GM19372 (cell line): ENCODE measurements around the gene HEBP1.

ENCODE experiments used
- ATAC-seq: cut with Tn5 transposase; IDR thresholded peaks from one replicate; pipeline ENCODE4 v1.9.1; 2021; ENCODE audit warnings: mild to moderate bottlenecking, low read depth, moderate library complexity; ENCODE audit not compliant: unreplicated experiment

The HEBP1 gene

GRCh38 chr12:12992418-12993130 is 7.5 kb downstream of the HEBP1 start:
- ATAC-seq = no peak

- ATAC-seq = no peak
Measured at GRCh38 chr12:12990700-12991468, 9.2 kb downstream of the HEBP1 start.

- no peak for ATAC-seq
Measured at GRCh38 chr12:12987421-12987820, 12.6 kb downstream of the HEBP1 start.

- no peak for ATAC-seq
Measured at GRCh38 chr12:12986775-12987331, 13.2 kb downstream of the HEBP1 start.

- ATAC-seq = no peak
Measured at GRCh38 chr12:12985817-12986408, 14.2 kb downstream of the HEBP1 start.

GRCh38 chr12:12984149-12984548 is 15.9 kb downstream of the HEBP1 start:
- no peak for ATAC-seq

GRCh38 chr12:12983420-12984035 is 16.5 kb downstream of the HEBP1 start:
- no peak for ATAC-seq

GRCh38 chr12:12982331-12982730 is 17.7 kb downstream of the HEBP1 start:
- no peak for ATAC-seq

- ATAC-seq = no peak
Measured at GRCh38 chr12:12979731-12980259, 20.3 kb downstream of the HEBP1 start.

- ATAC-seq = no peak
Measured at GRCh38 chr12:12979126-12979525, 20.9 kb downstream of the HEBP1 start.

GRCh38 chr12:12977231-12977630 is 22.8 kb downstream of the HEBP1 start:
- ATAC-seq = no peak

GRCh38 chr12:12976366-12976765 is 23.7 kb downstream of the HEBP1 start:
- no peak for ATAC-seq

GRCh38 chr12:12975322-12976077 is 24.6 kb downstream of the HEBP1 start:
- no peak for ATAC-seq

GRCh38 chr12:12974211-12974610 is 25.9 kb downstream of the HEBP1 start:
- ATAC-seq = no peak

GRCh38 chr12:12973019-12973418 is 27.0 kb downstream of the HEBP1 start:
- ATAC-seq = no peak

- no peak for ATAC-seq
Measured at GRCh38 chr12:12965836-12966235, 34.2 kb downstream of the HEBP1 start.

GRCh38 chr12:12964255-12964654 is 35.8 kb downstream of the HEBP1 start:
- no peak for ATAC-seq

GRCh38 chr12:12960639-12961209 is 39.3 kb downstream of the HEBP1 start:
- ATAC-seq = no peak

GRCh38 chr12:12958886-12959285 is 41.2 kb downstream of the HEBP1 start:
- ATAC-seq = no peak
